ENCODE measurements around the gene HNMT.
"Not testable (repeated sequence)": the region's sequence is repeated elsewhere in the genome, so short reads cannot be mapped to it uniquely, and the experiment has no call there.

The HNMT gene

DNA sequence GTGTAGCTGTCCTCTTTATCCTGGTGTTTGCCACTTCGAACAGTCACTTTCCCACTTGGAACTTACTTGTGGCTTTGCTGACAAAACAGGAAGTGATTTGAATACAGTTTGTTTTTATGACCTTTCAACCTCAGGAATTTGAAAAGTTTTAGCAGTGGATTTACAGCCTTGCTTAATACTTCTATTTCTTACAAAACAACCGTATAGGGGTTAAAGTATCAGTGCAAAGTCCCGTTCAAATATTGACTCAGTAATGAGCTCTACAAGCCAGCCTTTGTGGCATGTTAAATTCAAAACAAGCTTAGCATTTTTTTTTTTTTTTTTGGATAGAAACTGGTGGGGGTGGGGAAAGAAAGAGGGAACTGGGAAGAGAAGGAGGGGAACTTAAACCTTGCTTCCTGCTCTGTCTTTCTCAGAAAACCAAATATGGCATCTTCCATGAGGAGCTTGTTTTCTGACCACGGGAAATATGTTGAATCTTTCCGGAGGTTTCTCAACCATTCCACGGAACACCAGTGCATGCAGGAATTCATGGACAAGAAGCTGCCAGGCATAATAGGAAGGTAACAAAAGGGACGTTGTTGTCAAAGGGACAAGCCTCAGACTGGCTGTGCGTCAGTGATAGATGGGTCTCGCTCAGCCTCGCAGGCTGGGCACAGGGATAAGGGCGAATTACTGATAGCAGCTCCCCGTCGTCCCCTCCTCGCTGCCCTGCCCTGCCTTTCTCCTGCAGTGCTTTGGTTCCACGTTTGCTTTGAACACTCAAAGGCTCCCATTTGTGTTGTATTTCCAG lies at the start of gene HNMT:
HNMT (plus strand) TSS at position 408 of the 793 bp plus-strand sequence; CDS start at position 427, 19 bp downstream.
- peak; percentile 69 for DNase-seq (ENCODE audit: low read depth)

GRCh38 chr2:137921105-137921880 lies 43.0 kb upstream of the HNMT start:
- no peak for DNase-seq (ENCODE audit: low read depth)

DNA sequence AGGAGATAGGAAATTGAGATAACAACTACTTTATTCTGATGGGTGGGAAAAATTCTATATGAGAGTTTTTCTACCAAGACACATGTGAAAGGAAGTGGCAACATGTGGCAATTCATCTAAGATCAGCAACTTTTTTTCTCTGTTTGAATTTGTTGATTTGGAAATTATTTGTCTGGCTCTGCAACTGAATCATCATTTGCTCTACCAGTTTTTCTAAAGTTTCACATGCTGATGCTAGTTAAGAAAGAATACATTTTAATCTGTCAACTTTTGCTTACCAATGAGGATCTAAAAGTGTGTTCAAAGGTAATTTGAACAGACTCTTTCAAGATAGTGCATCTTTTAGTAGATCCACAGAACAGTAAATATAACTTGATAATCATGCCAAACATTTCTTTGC lies 42.1 kb upstream of the HNMT start:
- DNase-seq (ENCODE audit: low read depth) = not testable (repeated sequence)

GRCh38 chr2:137924019-137924418 lies 40.3 kb upstream of the HNMT start:
- DNase-seq (ENCODE audit: low read depth) = no peak

GRCh38 chr2:137925599-137925998 lies 38.7 kb upstream of the HNMT start:
- DNase-seq (ENCODE audit: low read depth) = no peak

DNA sequence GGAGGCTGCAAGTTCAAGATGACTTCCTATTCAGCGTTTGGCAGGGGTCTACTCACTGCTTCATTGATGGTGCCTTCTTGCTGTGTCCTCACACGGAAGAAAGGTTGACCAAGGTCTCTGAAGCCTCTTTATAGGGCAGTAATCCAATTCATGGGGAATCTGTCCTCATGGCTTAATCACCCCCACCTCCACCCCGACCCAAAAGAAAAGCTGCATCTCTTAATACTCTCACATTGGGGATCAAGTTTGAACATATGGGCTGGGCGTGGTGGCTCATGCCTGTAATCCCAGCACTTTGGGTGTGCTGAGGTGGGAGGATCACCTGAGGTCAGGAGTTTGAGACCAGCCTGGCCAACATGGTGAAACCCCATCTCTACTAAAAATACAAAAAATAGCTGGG lies 36.4 kb upstream of the HNMT start:
- DNase-seq (ENCODE audit: low read depth) = no peak

- DNase-seq (ENCODE audit: low read depth) = peak; percentile 55
Measured at GRCh38 chr2:137928547-137929518, 35.4 kb upstream of the HNMT start.

- DNase-seq (ENCODE audit: low read depth) = no peak
Measured at GRCh38 chr2:137929519-137929916, 34.8 kb upstream of the HNMT start.

GRCh38 chr2:137930146-137930545 lies 34.1 kb upstream of the HNMT start:
- no peak for DNase-seq (ENCODE audit: low read depth)

- DNase-seq (ENCODE audit: low read depth) = no peak
Measured at GRCh38 chr2:137935591-137935990, 28.7 kb upstream of the HNMT start.

DNA sequence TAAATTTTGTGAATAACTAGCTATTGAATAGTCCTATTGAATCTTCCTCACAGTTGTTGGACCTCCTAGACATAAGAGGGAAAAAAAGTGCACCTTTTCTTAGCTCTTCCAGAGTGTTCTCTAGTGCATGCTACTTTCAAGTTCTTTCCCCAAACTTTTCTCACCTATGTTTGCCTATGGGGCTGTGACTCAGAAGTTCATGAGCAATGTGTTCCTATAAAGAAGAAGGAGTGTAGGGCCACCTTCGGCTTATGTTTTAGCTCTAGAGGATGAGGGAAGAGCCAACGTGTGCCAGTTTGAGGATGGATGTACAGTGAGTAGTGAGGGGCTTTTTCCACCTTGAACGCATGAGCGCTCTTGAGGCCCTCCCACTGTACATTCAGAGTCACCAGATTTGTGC lies 27.0 kb upstream of the HNMT start:
- no peak for DNase-seq (ENCODE audit: low read depth)

- DNase-seq (ENCODE audit: low read depth) = no peak
Measured at GRCh38 chr2:137937778-137938177, 26.5 kb upstream of the HNMT start.

DNA sequence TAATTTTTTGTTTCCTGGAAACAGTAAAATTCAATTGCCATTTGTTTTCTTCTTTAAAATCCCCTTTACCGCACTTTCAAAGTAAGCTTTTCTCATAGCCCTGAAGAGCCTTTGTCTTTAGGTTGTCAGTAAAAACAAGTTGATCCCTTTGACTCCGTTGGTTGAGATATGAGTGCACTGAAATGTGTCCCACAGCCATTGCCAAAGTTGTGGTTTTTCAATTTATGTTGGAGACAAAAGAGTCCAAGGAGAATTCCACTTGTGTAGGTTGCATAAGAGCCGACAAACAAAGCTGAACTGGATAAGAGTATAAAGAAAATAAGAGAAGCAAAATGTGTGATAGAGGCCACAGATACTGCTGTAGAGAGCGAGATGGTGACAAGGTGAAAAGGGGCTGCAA lies 26.1 kb upstream of the HNMT start:
- no peak for DNase-seq (ENCODE audit: low read depth)

DNA sequence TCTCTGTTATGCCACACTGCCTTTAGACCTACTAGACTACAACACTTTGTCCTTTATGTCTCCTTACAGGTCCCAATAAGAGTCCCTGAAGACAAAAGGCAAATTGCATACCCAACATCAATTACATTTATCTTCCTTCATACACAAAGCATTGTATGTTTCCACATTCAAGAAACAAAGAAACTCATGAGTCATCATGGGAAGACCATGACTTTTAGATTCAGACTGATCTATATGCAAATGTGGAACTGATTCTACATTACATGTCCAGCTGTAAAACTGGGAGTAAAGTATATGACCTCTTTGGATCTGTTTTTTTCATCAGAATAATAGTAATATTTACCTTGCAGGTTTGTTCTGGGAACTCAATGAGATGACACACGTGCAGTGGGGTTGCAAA lies 25.2 kb upstream of the HNMT start:
- DNase-seq (ENCODE audit: low read depth) = no peak

- DNase-seq (ENCODE audit: low read depth) = no peak
Measured at GRCh38 chr2:137940154-137940553, 24.1 kb upstream of the HNMT start.

DNA sequence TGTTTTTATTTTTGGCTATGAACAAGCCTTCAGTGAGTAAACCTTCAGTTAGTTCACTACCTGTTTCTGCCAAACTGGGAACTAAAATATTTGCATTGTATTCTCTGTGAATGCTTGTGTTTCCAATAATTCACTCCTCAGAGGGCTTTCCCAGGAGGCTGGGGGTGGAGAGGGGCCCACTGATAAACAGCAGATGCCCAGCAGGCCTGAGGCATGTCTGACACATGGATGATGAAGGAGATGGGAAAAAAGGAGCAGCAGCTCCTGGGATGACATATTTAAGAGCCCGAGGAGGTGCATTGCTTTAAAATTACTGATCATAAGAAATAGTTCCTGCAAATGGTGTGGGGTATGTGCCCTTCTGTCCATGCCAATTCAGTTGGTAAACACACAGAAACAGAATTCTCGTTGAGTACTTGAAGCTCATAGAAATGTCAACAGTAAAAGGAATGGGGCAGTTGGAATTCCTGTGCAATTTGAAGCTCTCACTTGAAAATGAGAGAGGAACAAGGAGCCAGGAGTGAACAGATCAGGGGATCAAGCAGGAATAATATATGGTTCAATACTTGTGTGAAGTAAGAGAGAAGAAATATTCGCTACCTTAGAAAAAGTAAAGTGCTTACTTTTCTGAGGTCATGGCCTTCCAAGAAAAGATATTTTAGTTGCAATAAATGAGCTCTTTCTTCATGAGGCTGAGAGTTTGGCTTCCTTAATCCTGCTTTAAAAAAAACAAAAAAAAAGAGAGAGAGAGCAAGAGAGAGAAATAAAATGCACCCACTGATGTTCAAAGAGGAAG lies 22.0 kb upstream of the HNMT start:
- DNase-seq (ENCODE audit: low read depth) = no peak

GRCh38 chr2:137942833-137943677 lies 21.2 kb upstream of the HNMT start:
- DNase-seq (ENCODE audit: low read depth) = no peak

- DNase-seq (ENCODE audit: low read depth) = no peak
Measured at GRCh38 chr2:137943678-137944347, 20.5 kb upstream of the HNMT start.

DNA sequence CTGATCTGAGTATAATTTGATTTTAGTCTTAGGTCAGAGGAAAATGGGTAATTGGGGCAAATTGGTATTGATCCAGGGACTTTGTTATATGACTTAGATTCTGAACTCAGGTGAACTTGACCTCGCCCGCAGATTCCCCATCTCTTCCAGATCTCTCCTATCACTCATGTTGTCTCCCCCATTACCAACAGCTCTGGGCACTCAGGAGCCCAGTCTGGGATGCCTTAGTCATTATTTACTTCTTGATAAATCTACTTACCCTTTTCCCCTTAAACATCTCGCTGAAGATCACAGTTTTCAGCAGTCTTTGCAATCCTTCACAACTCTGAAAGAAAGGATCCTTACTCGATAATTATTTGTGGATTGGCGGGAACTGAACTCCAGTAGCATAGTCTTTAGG lies 19.6 kb upstream of the HNMT start:
- no peak for DNase-seq (ENCODE audit: low read depth)

DNA sequence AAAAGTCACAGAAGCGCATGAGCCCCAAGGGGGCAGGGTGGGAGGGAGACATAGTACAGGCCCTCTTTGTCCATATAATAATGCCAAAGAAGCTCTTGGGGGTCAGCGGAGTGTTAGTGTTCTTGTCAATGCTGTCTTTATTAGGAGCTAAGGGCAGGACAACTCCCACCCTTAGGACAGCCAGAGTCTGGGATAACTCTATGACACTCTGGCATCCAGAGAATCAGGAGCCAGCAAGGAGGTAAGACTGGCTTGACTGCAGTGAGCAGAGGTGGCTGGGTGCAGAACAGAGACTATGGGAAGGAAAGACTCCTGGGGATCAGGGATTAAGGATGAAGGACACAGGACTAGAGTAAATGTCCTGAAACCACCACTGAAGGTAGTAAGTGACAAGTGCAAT lies 19.0 kb upstream of the HNMT start:
- DNase-seq (ENCODE audit: low read depth) = no peak
